ENCODE results near the gene SPATA31D3.
A peak's percentile ranks its signal among the peaks of the same experiment; 100 is the strongest.
"Not testable (repeated sequence)": the region's sequence is repeated elsewhere in the genome, so short reads cannot be mapped to it uniquely, and the experiment has no call there.

SPATA31D3 gene

DNA sequence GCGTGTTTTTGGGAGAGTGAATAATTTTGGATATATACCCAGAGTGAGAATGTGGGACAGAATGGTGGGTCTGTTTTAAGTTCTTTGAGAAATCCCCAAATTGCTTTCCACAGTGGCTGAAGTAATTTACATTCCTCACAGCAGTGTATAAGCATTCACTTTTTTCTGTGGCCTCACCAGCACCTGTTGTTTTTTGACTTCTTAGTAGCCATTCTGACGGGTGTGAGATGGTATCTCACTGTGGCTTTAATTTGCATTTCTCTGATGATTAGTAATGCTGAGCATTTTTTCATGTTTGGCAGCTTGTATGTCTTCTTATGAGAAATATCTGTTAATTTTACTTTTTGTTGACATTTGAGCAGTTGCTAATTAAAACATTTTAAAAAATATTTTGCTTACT lies 35.9 kb downstream of the SPATA31D3 start:
- DNase-seq (ENCODE audit: low read depth): peak; percentile 50
- no peak for TF ChIP-seq CTCF (IDR thresholded peaks at IDR 0.05; ENCODE audit: insufficient read depth, low read depth, low read length, missing control alignments)

DNA sequence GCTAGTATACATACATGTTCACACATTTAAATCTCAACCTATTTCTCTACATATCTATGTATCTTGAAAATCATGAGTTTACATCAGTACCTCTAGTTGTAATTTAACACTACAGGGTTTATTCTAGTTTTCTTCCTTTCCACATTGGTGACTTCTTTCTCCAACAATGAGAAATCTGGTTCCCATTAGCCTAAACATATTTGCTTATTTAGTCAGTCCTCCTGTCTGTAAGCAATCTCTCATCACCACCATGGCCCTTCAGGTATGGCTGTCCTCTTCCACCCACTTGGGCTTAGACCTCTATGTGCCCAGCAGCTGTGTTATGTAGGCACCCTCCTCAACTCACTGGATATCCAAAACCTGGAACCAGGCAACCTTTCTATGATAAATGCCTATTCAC lies 37.3 kb downstream of the SPATA31D3 start:
- no peak for TF ChIP-seq CTCF (IDR thresholded peaks at IDR 0.05; ENCODE audit: insufficient read depth, low read depth, low read length, missing control alignments)
- H3K4me3 ChIP-seq (ENCODE audit: low read depth, low read length): no peak overlapping the region
- no peak for DNase-seq (ENCODE audit: low read depth)

More for the DNA sequence above, 35.9 kb downstream of the SPATA31D3 start:
- H3K4me3 ChIP-seq (ENCODE audit: low read depth, low read length): no peak overlapping the region

GRCh38 chr9:81981883-81982282 lies 38.6 kb downstream of the SPATA31D3 start:
- no peak for TF ChIP-seq CTCF (IDR thresholded peaks at IDR 0.05; ENCODE audit: insufficient read depth, low read depth, low read length, missing control alignments)
- peak; percentile 22 for DNase-seq (ENCODE audit: low read depth)
- H3K4me3 ChIP-seq (ENCODE audit: low read depth, low read length): no peak overlapping the region

GRCh38 chr9:81984928-81985327 lies 41.6 kb downstream of the SPATA31D3 start:
- no peak for TF ChIP-seq CTCF (IDR thresholded peaks at IDR 0.05; ENCODE audit: insufficient read depth, low read depth, low read length, missing control alignments)
- no peak for DNase-seq (ENCODE audit: low read depth)
- no peak overlapping the region for H3K4me3 ChIP-seq (ENCODE audit: low read depth, low read length)

- no peak overlapping the region for H3K4me3 ChIP-seq (ENCODE audit: low read depth, low read length)
- TF ChIP-seq CTCF (IDR thresholded peaks at IDR 0.05; ENCODE audit: insufficient read depth, low read depth, low read length, missing control alignments): no peak
- DNase-seq (ENCODE audit: low read depth): no peak
These were observed 42.8 kb downstream of the SPATA31D3 start for GRCh38 chr9:81986051-81986450.

- not testable (repeated sequence) for DNase-seq (ENCODE audit: low read depth); H3K4me3 ChIP-seq (ENCODE audit: low read depth, low read length)
These were observed 45.2 kb downstream of the SPATA31D3 start, which contains the start of gene SPATA31D1 for GRCh38 chr9:81988472-81988871. TSS of gene SPATA31D1 (plus strand) at chr9:81988772. CDS start at chr9:81988819, 47 bp downstream.

DNA sequence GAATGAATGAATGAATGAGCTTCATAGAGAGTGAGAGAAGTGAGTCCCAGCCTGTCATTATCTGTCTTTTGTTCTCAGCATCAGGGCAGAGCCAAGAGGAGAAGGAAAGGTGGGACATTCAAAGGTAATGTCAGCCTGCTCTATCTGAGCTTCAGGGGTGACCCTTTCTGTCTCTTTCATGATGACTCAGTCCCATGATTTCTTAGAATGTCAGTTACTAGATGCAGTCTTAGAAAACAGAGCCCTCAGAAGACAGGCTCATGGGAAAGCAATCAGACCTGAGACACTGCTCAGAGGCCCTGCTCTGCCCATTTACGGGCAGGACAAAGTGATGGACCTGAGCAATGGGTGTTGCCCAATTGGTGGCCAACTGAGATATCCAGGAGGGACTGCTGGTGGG lies 46.4 kb downstream of the SPATA31D3 start:
- no peak overlapping the region for H3K4me3 ChIP-seq (ENCODE audit: low read depth, low read length)
- DNase-seq (ENCODE audit: low read depth): no peak
- TF ChIP-seq CTCF (IDR thresholded peaks at IDR 0.05; ENCODE audit: insufficient read depth, low read depth, low read length, missing control alignments): no peak
